ENCODE data around the gene NUDT3.

DNA sequence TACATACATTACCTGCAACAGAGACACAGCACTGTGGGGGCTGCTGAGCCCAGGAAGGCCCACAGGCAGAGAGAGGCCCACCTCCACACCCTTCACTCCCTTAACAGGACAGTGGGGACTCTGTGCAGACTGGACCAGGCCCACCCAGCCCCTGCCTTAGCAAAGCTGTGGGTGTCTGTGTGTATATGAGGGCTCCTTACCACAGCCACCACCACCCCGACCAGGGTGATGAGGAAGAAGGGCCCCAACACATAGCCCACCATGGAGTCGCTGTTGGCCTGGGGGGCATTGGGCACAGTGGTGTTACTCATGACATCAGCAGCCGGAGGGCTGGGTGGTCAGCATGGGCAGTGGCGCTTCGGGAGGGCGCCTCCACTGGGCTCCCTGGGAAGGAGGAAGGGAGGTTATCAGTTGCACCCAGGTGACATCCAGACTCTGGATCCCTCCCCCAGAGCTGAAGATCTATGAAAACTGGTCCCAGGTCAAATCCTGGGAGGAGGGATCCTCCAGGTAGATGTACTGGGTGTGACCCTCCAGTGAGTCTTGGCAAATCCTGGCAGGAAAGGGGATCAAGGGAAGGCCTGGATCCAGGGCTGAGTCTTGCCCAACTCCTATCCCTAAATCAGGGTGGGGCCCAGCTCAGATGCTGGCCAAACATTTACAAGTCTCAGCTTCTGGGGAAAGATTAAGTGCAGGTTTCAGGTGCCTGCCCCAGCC, 144.8 kb downstream of the NUDT3 start:
- TF ChIP-seq, protein P1, sequence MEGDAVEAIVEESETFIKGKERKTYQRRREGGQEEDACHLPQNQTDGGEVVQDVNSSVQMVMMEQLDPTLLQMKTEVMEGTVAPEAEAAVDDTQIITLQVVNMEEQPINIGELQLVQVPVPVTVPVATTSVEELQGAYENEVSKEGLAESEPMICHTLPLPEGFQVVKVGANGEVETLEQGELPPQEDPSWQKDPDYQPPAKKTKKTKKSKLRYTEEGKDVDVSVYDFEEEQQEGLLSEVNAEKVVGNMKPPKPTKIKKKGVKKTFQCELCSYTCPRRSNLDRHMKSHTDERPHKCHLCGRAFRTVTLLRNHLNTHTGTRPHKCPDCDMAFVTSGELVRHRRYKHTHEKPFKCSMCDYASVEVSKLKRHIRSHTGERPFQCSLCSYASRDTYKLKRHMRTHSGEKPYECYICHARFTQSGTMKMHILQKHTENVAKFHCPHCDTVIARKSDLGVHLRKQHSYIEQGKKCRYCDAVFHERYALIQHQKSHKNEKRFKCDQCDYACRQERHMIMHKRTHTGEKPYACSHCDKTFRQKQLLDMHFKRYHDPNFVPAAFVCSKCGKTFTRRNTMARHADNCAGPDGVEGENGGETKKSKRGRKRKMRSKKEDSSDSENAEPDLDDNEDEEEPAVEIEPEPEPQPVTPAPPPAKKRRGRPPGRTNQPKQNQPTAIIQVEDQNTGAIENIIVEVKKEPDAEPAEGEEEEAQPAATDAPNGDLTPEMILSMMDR (IDR thresholded peaks at IDR 0.05), result no peak
- no peak for TF ChIP-seq POLR2A (IDR thresholded peaks at IDR 0.05)
